Measurements from ENCODE around the gene TUBA1C. TPM values are rescaled to one million over a fixed set of nuclear protein-coding genes. Genes with fewer than 3 reads are reported as not detected.

The TUBA1C gene
- total and polyA plus RNA-seq, 9 of the 15 experiments (the other 6 are each of a cell fraction or from before 2014, with no cell fraction given): 755 to 3,012 (median 914) TPM

GRCh38 chr12:49305762-49306510 lies 41.1 kb downstream of the TUBA1C start (continued):
- TF ChIP-seq, protein P1, sequence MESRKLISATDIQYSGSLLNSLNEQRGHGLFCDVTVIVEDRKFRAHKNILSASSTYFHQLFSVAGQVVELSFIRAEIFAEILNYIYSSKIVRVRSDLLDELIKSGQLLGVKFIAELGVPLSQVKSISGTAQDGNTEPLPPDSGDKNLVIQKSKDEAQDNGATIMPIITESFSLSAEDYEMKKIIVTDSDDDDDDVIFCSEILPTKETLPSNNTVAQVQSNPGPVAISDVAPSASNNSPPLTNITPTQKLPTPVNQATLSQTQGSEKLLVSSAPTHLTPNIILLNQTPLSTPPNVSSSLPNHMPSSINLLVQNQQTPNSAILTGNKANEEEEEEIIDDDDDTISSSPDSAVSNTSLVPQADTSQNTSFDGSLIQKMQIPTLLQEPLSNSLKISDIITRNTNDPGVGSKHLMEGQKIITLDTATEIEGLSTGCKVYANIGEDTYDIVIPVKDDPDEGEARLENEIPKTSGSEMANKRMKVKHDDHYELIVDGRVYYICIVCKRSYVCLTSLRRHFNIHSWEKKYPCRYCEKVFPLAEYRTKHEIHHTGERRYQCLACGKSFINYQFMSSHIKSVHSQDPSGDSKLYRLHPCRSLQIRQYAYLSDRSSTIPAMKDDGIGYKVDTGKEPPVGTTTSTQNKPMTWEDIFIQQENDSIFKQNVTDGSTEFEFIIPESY (CRISPR knock-in tag; IDR thresholded peaks at IDR 0.05): no peak
- no peak for TF ChIP-seq MCM2 (IDR thresholded peaks at IDR 0.05; ENCODE audit: low read depth)
- no peak for TF ChIP-seq ZNF24 (IDR thresholded peaks at IDR 0.05)
- TF ChIP-seq, protein P2, sequence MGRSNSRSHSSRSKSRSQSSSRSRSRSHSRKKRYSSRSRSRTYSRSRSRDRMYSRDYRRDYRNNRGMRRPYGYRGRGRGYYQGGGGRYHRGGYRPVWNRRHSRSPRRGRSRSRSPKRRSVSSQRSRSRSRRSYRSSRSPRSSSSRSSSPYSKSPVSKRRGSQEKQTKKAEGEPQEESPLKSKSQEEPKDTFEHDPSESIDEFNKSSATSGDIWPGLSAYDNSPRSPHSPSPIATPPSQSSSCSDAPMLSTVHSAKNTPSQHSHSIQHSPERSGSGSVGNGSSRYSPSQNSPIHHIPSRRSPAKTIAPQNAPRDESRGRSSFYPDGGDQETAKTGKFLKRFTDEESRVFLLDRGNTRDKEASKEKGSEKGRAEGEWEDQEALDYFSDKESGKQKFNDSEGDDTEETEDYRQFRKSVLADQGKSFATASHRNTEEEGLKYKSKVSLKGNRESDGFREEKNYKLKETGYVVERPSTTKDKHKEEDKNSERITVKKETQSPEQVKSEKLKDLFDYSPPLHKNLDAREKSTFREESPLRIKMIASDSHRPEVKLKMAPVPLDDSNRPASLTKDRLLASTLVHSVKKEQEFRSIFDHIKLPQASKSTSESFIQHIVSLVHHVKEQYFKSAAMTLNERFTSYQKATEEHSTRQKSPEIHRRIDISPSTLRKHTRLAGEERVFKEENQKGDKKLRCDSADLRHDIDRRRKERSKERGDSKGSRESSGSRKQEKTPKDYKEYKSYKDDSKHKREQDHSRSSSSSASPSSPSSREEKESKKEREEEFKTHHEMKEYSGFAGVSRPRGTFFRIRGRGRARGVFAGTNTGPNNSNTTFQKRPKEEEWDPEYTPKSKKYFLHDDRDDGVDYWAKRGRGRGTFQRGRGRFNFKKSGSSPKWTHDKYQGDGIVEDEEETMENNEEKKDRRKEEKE (IDR thresholded peaks at IDR 0.05; ENCODE audit: borderline replicate concordance in 1 of 2, control insufficient read depth in 1 of 2, low read depth in 2 of 2, low read length in 1 of 2): no peak
- TF ChIP-seq SMARCA4 (IDR thresholded peaks at IDR 0.05): peak; percentile 46; the same call in 1 of the 2 replicates
- no peak for TF ChIP-seq BACH1 (tag; IDR thresholded peaks at IDR 0.05)
- no peak for TF ChIP-seq SRSF1 (IDR thresholded peaks at IDR 0.05; ENCODE audit: low read depth, low read length)
- no peak; the same call in 1 of the 2 replicates for TF ChIP-seq NBN (IDR thresholded peaks at IDR 0.05; ENCODE audit: low read depth)
- TF ChIP-seq, protein P3, sequence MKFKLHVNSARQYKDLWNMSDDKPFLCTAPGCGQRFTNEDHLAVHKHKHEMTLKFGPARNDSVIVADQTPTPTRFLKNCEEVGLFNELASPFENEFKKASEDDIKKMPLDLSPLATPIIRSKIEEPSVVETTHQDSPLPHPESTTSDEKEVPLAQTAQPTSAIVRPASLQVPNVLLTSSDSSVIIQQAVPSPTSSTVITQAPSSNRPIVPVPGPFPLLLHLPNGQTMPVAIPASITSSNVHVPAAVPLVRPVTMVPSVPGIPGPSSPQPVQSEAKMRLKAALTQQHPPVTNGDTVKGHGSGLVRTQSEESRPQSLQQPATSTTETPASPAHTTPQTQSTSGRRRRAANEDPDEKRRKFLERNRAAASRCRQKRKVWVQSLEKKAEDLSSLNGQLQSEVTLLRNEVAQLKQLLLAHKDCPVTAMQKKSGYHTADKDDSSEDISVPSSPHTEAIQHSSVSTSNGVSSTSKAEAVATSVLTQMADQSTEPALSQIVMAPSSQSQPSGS (CRISPR knock-in tag; IDR thresholded peaks at IDR 0.05): no peak
- no peak for TF ChIP-seq SP1 (CRISPR knock-in tag; IDR thresholded peaks at IDR 0.05)
- TF ChIP-seq, protein P4, sequence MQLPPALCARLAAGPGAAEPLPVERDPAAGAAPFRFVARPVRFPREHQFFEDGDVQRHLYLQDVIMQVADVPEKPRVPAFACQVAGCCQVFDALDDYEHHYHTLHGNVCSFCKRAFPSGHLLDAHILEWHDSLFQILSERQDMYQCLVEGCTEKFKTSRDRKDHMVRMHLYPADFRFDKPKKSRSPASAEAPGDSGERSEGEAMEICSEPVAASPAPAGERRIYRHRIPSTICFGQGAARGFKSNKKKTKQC (CRISPR knock-in tag; IDR thresholded peaks at IDR 0.05): no peak
- TF ChIP-seq TEAD4 (IDR thresholded peaks at IDR 0.05; ENCODE audit: low read length): peak; percentile 26; the same call in 1 of the 2 replicates
- no peak for TF ChIP-seq TEAD4 (CRISPR knock-in tag; IDR thresholded peaks at IDR 0.05; ENCODE audit: borderline replicate concordance)
- no peak for TF ChIP-seq ATF7 (IDR thresholded peaks at IDR 0.05)
- peak; percentile 22; the same call in 1 of the 2 replicates for TF ChIP-seq DPF2 (IDR thresholded peaks at IDR 0.05)
- no peak for TF ChIP-seq SIN3A (IDR thresholded peaks at IDR 0.05; ENCODE audit: borderline replicate concordance in 2 of 2, control insufficient read depth in 1 of 2, low read depth in 2 of 2, low read length in 2 of 2)
- no peak for TF ChIP-seq FOXK1 (CRISPR knock-in tag; IDR thresholded peaks at IDR 0.05; ENCODE audit: borderline replicate concordance)
- TF ChIP-seq, protein P5, sequence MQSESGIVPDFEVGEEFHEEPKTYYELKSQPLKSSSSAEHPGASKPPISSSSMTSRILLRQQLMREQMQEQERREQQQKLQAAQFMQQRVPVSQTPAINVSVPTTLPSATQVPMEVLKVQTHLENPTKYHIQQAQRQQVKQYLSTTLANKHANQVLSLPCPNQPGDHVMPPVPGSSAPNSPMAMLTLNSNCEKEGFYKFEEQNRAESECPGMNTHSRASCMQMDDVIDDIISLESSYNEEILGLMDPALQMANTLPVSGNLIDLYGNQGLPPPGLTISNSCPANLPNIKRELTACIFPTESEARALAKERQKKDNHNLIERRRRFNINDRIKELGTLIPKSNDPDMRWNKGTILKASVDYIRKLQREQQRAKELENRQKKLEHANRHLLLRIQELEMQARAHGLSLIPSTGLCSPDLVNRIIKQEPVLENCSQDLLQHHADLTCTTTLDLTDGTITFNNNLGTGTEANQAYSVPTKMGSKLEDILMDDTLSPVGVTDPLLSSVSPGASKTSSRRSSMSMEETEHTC (IDR thresholded peaks at IDR 0.05): no peak
- no peak for TF ChIP-seq EHMT2 (IDR thresholded peaks at IDR 0.05)
- no peak for TF ChIP-seq SRSF7 (optimal IDR thresholded peaks at IDR 0.05; ENCODE audit: low read depth, low read length)

Data from K562 (cell line).